GM19328 (cell line): Measurements from ENCODE around the gene GNAI2.

ENCODE experiments used
- ATAC-seq: cut with Tn5 transposase; IDR thresholded peaks from one replicate; pipeline ENCODE4 v1.9.1; 2021; ENCODE audit warnings: mild to moderate bottlenecking, moderate library complexity; ENCODE audit not compliant: unreplicated experiment

GNAI2 gene

GRCh38 chr3:50235716-50236483 is at the start of gene GNAI2:
Gene GNAI2, plus strand, starts transcription at chr3:50236204. Its CDS starts 132 bp downstream, at chr3:50236336.
- peak; percentile 91 for ATAC-seq

GRCh38 chr3:50187750-50188149 is 48.3 kb upstream of the GNAI2 start:
- no peak for ATAC-seq

GRCh38 chr3:50189274-50189673 is 46.7 kb upstream of the GNAI2 start:
- ATAC-seq, result no peak

GRCh38 chr3:50189989-50190388 is 46.0 kb upstream of the GNAI2 start:
- no peak for ATAC-seq

- no peak for ATAC-seq
These were observed 44.9 kb upstream of the GNAI2 start, which contains the start of gene GNAT1 for GRCh38 chr3:50190936-50191660. Gene GNAT1, plus strand, starts transcription at chr3:50191610. Its CDS starts 116 bp downstream, at chr3:50191726.

- no peak for ATAC-seq
These were observed 43.9 kb upstream of the GNAI2 start for GRCh38 chr3:50192124-50192523.

GRCh38 chr3:50192689-50193141 is 43.3 kb upstream of the GNAI2 start:
- no peak for ATAC-seq

- no peak for ATAC-seq
These were observed 42.7 kb upstream of the GNAI2 start for GRCh38 chr3:50193286-50193685.

GRCh38 chr3:50193746-50194127 is 42.3 kb upstream of the GNAI2 start:
- ATAC-seq, result no peak

- no peak for ATAC-seq
These were observed 41.7 kb upstream of the GNAI2 start for GRCh38 chr3:50194128-50194902.

- ATAC-seq, result no peak
These were observed 41.0 kb upstream of the GNAI2 start for GRCh38 chr3:50194903-50195500.

GRCh38 chr3:50195501-50196252 is 40.3 kb upstream of the GNAI2 start:
- no peak for ATAC-seq

GRCh38 chr3:50196253-50196801 is 39.7 kb upstream of the GNAI2 start:
- no peak for ATAC-seq

- no peak for ATAC-seq
These were observed 34.3 kb upstream of the GNAI2 start for GRCh38 chr3:50201573-50202315.

GRCh38 chr3:50202353-50203112 is 33.5 kb upstream of the GNAI2 start:
- no peak for ATAC-seq

GRCh38 chr3:50203113-50203808 is 32.7 kb upstream of the GNAI2 start:
- no peak for ATAC-seq

- no peak for ATAC-seq
These were observed 31.9 kb upstream of the GNAI2 start for GRCh38 chr3:50203809-50204803.
